Bronchial epithelial cell (primary cell): ENCODE data around the gene SOX10. TPM values are rescaled to one million over a fixed set of nuclear protein-coding genes. Genes with fewer than 3 reads are reported as not detected.
A peak's percentile ranks its signal among the peaks of the same experiment; 100 is the strongest.

Experiments used
- DNase-seq: peaks from one replicate; pipeline ENCODE4 v3.0.0-alpha.2; 2010; ENCODE audit warnings: low read depth
- FAIRE-seq: peaks from 2 replicates; lab custom pipeline; 2011; peaks lifted over from hg19 to GRCh38; lab: Jason Lieb, UNC
- H3K27me3 ChIP-seq: 2 replicates; pipeline ENCODE4 v1.5.1; 2011; ENCODE audit warnings: low read length; ENCODE audit not compliant: control insufficient read depth, insufficient read depth
- H3K36me3 ChIP-seq: 2 replicates; pipeline ENCODE4 v1.5.1; 2011; ENCODE audit warnings: low read length; ENCODE audit not compliant: control insufficient read depth, insufficient read depth
- H3K4me3 ChIP-seq: 2 replicates; pipeline ENCODE4 v1.5.1; 2011; ENCODE audit warnings: mild to moderate bottlenecking, low read depth, low read length, control low read depth
- total RNA-seq: library from RNA; depleted of rRNA; stranded (reverse); fragments of >200 nt; gene quantifications from 2 replicates; pipeline ENCODE4 v1.2.1, GENCODE V29; 2014
- TF ChIP-seq, protein P1 (sequence below): IDR thresholded peaks from 2 replicates; pipeline ENCODE4 v1.5.1; 2011; ENCODE audit warnings: mild to moderate bottlenecking, moderate library complexity, low read length, control low read depth, inconsistent platforms; ENCODE audit not compliant: insufficient read depth, severe bottlenecking

Gene SOX10
- total RNA-seq, 1 donor from 2014 or later = not detected

- no peak for DNase-seq
- no peak for FAIRE-seq
- TF ChIP-seq, protein P1, sequence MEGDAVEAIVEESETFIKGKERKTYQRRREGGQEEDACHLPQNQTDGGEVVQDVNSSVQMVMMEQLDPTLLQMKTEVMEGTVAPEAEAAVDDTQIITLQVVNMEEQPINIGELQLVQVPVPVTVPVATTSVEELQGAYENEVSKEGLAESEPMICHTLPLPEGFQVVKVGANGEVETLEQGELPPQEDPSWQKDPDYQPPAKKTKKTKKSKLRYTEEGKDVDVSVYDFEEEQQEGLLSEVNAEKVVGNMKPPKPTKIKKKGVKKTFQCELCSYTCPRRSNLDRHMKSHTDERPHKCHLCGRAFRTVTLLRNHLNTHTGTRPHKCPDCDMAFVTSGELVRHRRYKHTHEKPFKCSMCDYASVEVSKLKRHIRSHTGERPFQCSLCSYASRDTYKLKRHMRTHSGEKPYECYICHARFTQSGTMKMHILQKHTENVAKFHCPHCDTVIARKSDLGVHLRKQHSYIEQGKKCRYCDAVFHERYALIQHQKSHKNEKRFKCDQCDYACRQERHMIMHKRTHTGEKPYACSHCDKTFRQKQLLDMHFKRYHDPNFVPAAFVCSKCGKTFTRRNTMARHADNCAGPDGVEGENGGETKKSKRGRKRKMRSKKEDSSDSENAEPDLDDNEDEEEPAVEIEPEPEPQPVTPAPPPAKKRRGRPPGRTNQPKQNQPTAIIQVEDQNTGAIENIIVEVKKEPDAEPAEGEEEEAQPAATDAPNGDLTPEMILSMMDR = no peak
- no peaks in the 10 kb centered on the region for H3K36me3 ChIP-seq
- H3K27me3 ChIP-seq = no peaks in the 10 kb centered on the region
- no peak overlapping the region for H3K4me3 ChIP-seq
Observed at GRCh38 chr22:37991731-37992442, 7.5 kb upstream of the SOX10 start.

GRCh38 chr22:37990862-37991261 is 6.5 kb upstream of the SOX10 start:
- DNase-seq (no peak), FAIRE-seq (no peak)
- TF ChIP-seq, protein P1 = no peak
- no peaks in the 10 kb centered on the region for H3K27me3 ChIP-seq
- H3K36me3 ChIP-seq = no peaks in the 10 kb centered on the region
- no peak overlapping the region for H3K4me3 ChIP-seq

DNA sequence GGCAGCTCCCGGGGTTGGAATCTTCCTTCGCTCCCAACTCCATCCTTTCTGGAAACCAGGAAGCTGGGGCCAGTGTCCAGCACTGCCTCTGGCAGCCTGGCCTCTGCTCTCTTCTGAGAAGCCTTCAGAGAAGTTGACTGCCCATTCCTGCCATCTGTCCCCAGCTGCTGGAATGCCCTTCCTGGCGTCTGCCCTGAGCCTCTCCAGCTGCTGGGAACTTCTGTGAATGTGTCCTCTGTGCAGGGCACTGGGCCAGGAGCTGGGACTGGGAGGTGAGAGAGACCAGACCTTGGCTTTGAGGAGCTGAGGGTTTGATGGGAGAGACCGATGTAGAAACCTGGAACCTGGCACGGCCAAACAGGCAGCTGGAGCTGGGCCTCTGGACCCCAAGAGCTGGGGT is 5.9 kb upstream of the SOX10 start:
- H3K27me3 ChIP-seq = no peaks in the 10 kb centered on the region
- H3K36me3 ChIP-seq = no peaks in the 10 kb centered on the region
- TF ChIP-seq, protein P1 = no peak
- DNase-seq (no peak), FAIRE-seq (no peak)
- H3K4me3 ChIP-seq = no peak overlapping the region

DNA sequence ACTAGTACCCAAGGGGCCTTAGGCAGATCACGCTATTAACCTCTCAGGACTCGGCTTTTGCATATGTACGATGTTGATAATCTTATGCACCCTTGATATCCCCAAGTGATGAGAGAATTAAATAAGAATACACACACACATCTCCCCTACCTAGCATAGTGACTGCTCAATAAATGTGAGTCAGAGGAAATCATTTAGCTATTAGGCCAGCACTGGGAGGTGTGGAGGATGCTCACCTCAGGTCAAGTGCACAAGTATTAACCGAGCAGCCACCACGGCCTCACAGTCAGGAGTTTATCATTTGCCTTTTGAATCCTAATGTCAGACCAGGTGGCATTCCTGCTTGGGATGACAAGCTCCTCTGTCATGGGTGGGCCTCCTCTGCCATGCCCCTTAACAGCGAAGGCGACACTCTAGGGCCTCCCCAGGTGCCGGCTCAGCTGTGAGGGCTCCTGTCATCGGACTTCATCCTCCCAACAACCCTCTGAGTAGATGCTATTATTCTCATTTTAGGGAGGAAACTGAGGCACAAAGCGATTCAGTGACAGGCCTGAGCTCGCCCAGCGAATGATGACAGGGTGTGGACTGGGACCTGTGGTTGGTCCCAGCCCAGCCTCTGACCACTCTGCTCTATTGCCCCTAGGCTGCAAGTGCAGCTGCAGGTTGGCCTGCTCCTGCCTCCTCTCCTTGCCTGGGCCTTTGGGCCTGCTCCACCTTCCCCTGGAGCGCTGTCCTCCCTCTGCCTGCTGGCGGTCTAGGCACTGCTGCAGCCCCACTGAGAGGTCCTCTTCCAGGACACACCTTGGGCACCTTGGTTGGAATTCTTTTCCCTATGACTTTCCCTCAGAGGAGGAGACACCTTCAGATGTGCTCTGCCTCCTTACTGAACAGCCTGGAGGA is 5.0 kb upstream of the SOX10 start:
- no peaks in the 10 kb centered on the region for H3K36me3 ChIP-seq
- TF ChIP-seq, protein P1 = no peak
- FAIRE-seq = peak; percentile 73
- no peaks in the 10 kb centered on the region for H3K27me3 ChIP-seq
- H3K4me3 ChIP-seq = no peak overlapping the region
- no peak for DNase-seq

GRCh38 chr22:37986371-37986770 is 2.0 kb upstream of the SOX10 start:
- FAIRE-seq = no peak

More at GRCh38 chr22:37986371-37986770, 2.0 kb upstream of the SOX10 start:
- TF ChIP-seq, protein P1 = no peak
- no peaks in the 10 kb centered on the region for H3K27me3 ChIP-seq
- no peaks in the 10 kb centered on the region for H3K36me3 ChIP-seq
- H3K4me3 ChIP-seq = no peak overlapping the region
- DNase-seq = no peak
